CD8-positive, alpha-beta memory T cell (primary cell): ENCODE results near the gene CC2D1A. TPM values are rescaled to one million over a fixed set of nuclear protein-coding genes. Genes with fewer than 3 reads are reported as not detected.

Source experiments
- CTCF ChIA-PET: fragments of 350-600 bp; sonication (Branson Sonifier 250); formaldehyde crosslinking; loops from one replicate; lab custom pipeline; 2021; ENCODE audit warnings: antibody characterized with exemption; lab: Charles Lee
- POLR2A ChIA-PET: fragments of 350-600 bp; sonication (Branson Sonifier 250); formaldehyde crosslinking; loops from one replicate; lab custom pipeline; 2021; ENCODE audit warnings: antibody characterized with exemption; lab: Charles Lee
- DNase-seq, 5 donors: peaks; one replicate each; pipeline versions ENCODE4 v3.0.0 to v3.0.0-alpha.2; 2020 to 2022; ENCODE audit warnings: mixed read lengths in 1 of 5
- H3K27ac ChIP-seq: one replicate; pipeline ENCODE4 v1.7.0; 2013; ENCODE audit warnings: low read depth, mild to moderate bottlenecking, low read length, moderate library complexity
- H3K27me3 ChIP-seq: 2 replicates; pipeline ENCODE4 v1.7.0; 2013; ENCODE audit warnings: low read length, mild to moderate bottlenecking; ENCODE audit not compliant: insufficient read depth, poor library complexity, severe bottlenecking
- H3K36me3 ChIP-seq: 2 replicates; pipeline ENCODE4 v1.7.0; 2013; ENCODE audit warnings: mild to moderate bottlenecking, low read length, moderate library complexity; ENCODE audit not compliant: insufficient read depth
- H3K4me1 ChIP-seq: 2 replicates; pipeline ENCODE4 v1.7.0; 2013; ENCODE audit warnings: mild to moderate bottlenecking, low read length, moderate library complexity; ENCODE audit not compliant: insufficient read depth
- H3K4me3 ChIP-seq: 2 replicates; pipeline ENCODE4 v1.7.0; 2013; ENCODE audit warnings: mild to moderate bottlenecking, low read length
- H3K9me3 ChIP-seq: 2 replicates; pipeline ENCODE4 v1.7.0; 2013; ENCODE audit warnings: mild to moderate bottlenecking, low read length
- H3K27ac Mint-ChIP-seq, 8 donors: one replicate each; pipeline ENCODE4 v1.8.0; 2020 to 2021; ENCODE audit warnings: mixed read lengths in 8 of 8, mild to moderate bottlenecking in 6 of 8, inconsistent platforms in 3 of 8, moderate library complexity in 3 of 8
- H3K27me3 Mint-ChIP-seq, 2 donors: one replicate each; pipeline ENCODE4 v1.8.0; 2020 to 2021; ENCODE audit warnings: mixed read lengths in 2 of 2, mild to moderate bottlenecking in 1 of 2, moderate library complexity in 1 of 2
- H3K36me3 Mint-ChIP-seq, 3 donors: one replicate each; pipeline ENCODE4 v1.8.0; 2020 to 2021; ENCODE audit warnings: mixed read lengths in 3 of 3, inconsistent platforms in 1 of 3, mild to moderate bottlenecking in 1 of 3
- H3K4me1 Mint-ChIP-seq, 3 donors: one replicate each; pipeline ENCODE4 v1.8.0; 2020 to 2021; ENCODE audit warnings: mixed read lengths in 3 of 3, inconsistent platforms in 1 of 3, mild to moderate bottlenecking in 1 of 3
- H3K4me3 Mint-ChIP-seq, 7 donors: one replicate each; pipeline ENCODE4 v1.8.0; 2020 to 2021; ENCODE audit warnings: mixed read lengths in 7 of 7, mild to moderate bottlenecking in 6 of 7, moderate library complexity in 4 of 7, inconsistent platforms in 2 of 7
- H3K9me3 Mint-ChIP-seq, 5 donors: one replicate each; pipeline ENCODE4 v1.8.0; 2020 to 2022; ENCODE audit warnings: mixed read lengths in 5 of 5, mild to moderate bottlenecking in 3 of 5, moderate library complexity in 2 of 5, inconsistent platforms in 1 of 5
- polyA plus RNA-seq: library from polyadenylated mRNA; unstranded; fragments of 300-500 nt; fragmentation: Illumina TruSeq; gene quantifications from one replicate; pipeline ENCODE4 v1.2.3, GENCODE V29; 2021
- total RNA-seq, 2 experiments: library from RNA; stranded (reverse); gene quantifications; one replicate each; pipeline ENCODE4 v1.2.3, GENCODE V29; 2021

CC2D1A gene
- total and polyA plus RNA-seq, 3 experiments from 2014 or later: 15.3 to 31.0 (median 30.8) TPM

DNA sequence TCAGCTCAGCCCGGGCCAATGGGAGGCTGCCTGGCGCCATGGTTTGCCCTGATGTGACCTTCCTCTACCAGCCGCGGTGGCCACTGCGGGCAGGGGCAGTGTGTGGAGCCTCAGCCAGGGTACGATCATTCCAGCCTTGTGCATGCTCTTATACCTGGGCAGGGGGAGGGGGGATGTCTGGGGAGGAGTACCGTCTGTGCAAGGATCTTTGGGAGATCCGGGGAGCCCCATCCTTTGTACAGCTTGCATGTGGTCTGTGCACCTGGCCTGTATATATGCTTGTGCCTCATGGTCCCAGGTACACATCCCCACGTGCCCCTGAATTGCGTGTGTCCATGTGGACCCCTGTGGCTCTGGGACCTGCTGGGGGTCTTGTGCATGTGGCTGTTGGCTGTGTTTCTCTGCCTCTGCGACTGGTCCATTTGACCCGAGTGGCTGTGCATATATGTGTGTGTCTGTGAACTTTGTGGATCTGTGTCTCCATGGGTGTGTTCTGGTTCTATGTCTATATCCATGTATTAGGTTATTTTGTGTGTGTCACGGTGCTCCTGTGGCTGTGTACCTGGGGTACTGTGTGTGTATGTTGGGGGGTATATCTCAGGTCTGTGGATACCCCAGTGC is 41.8 kb upstream of the CC2D1A start:
- H3K9me3 ChIP-seq: no peaks in the 10 kb centered on the region
- H3K4me3 ChIP-seq: peak overlapping the region; percentile 19
- no peaks in the 10 kb centered on the region for H3K36me3 ChIP-seq
- Mint-ChIP-seq H3K27ac (peak overlapping the region in 7 of 8 donors; percentile 78 to 99 (median 83)), H3K27me3 (peaks cover 32 to 38% of the 10 kb centered on the region in 2 donors), H3K4me3 (peak overlapping the region; percentile 75 to 89 (median 86)), H3K36me3 (peaks cover 0 to 3% (median 2%) of the 10 kb centered on the region in 3 donors), H3K4me1 (peaks cover 33 to 51% (median 48%) of the 10 kb centered on the region in 3 donors), H3K9me3 (no peaks in the 10 kb centered on the region)
- peaks cover 33% of the 10 kb centered on the region for H3K4me1 ChIP-seq
- H3K27me3 ChIP-seq: peaks cover 21% of the 10 kb centered on the region
- H3K27ac ChIP-seq: no peak overlapping the region
- no peak for DNase-seq
- POLR2A ChIA-PET: interaction anchor here (0.6 to 2.7 kb wide), 3 partner anchors 28 to 81 kb away, joined by 3 to 10 read pairs (median 8); no protein-coding TSS in a partner anchor
- CTCF ChIA-PET: interaction anchor here (1.1 to 10.5 kb wide), 9 partner anchors 15 to 251 kb away, joined by 3 to 219 read pairs (median 29); partner anchors contain the start of genes C19orf53 and ZSWIM4

DNA sequence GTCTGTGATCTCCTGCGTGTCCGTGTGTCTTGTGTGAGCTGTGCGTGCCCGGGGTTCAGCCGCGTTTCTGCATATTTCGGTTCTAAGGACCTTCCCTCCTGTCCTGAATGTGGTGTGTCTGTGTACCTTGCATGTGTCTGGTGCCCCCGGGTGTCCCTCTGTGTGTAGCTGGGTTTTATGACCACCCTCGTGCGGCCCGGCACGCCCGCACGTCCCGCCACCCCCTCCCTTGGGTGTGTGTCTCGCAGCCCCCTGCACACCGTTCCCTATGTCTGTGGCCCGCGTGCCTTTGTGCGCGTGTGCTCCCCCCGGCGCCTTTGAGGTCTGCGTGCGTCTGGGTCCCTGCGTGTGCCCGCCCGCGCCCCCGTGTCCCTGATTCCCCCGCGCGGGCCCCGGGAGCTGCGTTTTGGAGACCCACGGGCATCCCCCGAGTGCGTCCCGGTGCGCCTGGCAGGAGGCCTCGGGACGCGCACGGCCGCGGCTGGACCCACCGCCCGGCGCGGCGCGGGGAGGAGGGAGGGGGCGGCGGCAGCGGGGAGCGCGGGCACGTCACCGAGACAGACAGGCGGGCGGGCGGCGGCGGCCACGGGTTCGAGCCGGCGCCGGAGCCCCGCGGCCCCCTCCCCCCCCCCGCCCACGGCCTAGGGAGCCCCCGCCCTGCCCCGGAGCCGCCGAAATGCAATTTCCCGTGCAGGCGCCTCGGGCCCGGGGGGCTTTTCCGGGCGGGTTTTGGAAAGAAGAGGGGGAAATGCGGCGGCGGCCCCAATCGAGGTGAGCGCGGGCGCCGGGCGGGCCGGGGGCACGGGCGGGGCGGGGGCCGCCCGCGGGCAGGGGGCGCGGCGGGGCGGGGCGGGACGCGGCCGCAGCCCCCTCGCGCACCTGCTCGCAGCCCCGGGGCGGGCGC is 41.1 kb upstream of the CC2D1A start:
- Histone ChIP-seq H3K4me3 (peak overlapping the region; percentile 19), H3K27me3 (peaks cover 21% of the 10 kb centered on the region), H3K27ac (no peak overlapping the region), H3K36me3 (no peaks in the 10 kb centered on the region), H3K9me3 (no peaks in the 10 kb centered on the region), H3K4me1 (peaks cover 33% of the 10 kb centered on the region)
- CTCF ChIA-PET: interaction anchor here (4.5 to 10.5 kb wide), 3 partner anchors 15 to 78 kb away, joined by 41 to 219 read pairs (median 73); partner anchors contain the start of gene ZSWIM4
- peaks cover 31 to 46% (median 44%) of the 10 kb centered on the region in 3 donors for H3K4me1 Mint-ChIP-seq
- peak overlapping the region; percentile 75 to 89 (median 86) for H3K4me3 Mint-ChIP-seq
- H3K36me3 Mint-ChIP-seq: peaks cover 0 to 3% (median 2%) of the 10 kb centered on the region in 3 donors
- DNase-seq: no peak
- POLR2A ChIA-PET: interaction anchor here (0.6 to 1.0 kb wide), 3 partner anchors 77 to 171 kb away, joined by 3 to 8 read pairs (median 4); no protein-coding TSS in a partner anchor
- H3K27me3 Mint-ChIP-seq: peaks cover 36 to 40% of the 10 kb centered on the region in 2 donors
- H3K9me3 Mint-ChIP-seq: no peaks in the 10 kb centered on the region
- H3K27ac Mint-ChIP-seq: peak overlapping the region in 7 of 8 donors; percentile 78 to 99 (median 83)

DNA sequence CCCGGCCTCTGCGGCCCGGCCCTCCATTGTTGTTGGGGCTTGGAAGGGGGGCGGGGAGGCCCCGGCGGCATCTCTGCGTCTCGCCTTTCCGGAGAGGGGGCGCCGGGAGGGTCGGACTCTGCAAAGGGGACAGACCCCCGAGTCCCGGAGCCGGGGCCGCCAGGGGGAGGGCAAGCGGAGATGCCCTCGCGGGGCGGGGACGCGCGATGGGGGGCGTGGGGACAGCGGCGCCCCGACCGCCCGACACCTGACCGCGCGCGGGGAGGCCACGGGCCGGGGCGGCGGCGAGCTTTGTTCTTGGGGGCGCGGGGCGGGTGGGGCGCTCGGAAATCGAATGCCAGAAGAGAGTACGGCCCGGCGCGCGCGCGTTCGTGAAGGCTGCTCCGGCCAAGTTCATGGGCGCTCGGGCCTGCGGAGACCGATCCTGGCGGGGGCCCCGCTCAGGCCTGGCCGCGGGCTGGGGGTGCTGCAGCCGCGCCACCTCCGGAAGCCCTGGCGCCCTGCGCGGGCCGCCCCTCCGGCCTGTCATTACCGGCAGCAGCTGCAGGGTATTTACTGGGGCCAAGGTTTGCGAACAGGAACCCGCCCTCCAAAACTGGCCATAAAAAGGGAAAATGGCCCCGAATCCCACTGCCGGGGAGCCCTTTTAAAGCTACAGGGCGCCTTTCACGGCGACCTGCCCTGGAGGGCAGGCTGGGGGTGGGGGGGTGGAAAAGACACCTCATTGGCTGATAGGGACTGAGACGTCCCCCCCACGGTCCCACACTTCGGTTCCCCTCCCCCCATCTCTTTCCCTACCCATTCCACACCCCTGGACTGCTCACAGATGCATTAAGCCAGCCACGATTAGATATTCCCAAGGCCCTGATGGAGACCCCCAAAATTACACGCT is 40.2 kb upstream of the CC2D1A start:
- CTCF ChIA-PET: interaction anchor here (10.5 kb wide), 1 partner anchor 79 kb away, joined by 219 read pairs; no protein-coding TSS in a partner anchor
- peak in 1 of 5 donors; percentile 24 for DNase-seq
- Mint-ChIP-seq H3K36me3 (peaks cover 0 to 3% (median 2%) of the 10 kb centered on the region in 3 donors), H3K4me3 (peak overlapping the region; percentile 67 to 87 (median 80)), H3K27me3 (peaks cover 36 to 41% of the 10 kb centered on the region in 2 donors), H3K27ac (peak overlapping the region in 5 of 8 donors; percentile 1 to 72 (median 60)), H3K4me1 (peaks cover 31 to 43% (median 42%) of the 10 kb centered on the region in 3 donors), H3K9me3 (no peaks in the 10 kb centered on the region)
- H3K4me1 ChIP-seq: peaks cover 33% of the 10 kb centered on the region
- H3K4me3 ChIP-seq: peak overlapping the region; percentile 23
- no peaks in the 10 kb centered on the region for H3K36me3 ChIP-seq
- POLR2A ChIA-PET: interaction anchor here (0.6 kb wide), 2 partner anchors 170 to 1418 kb away, joined by 4 to 5 read pairs; no protein-coding TSS in a partner anchor
- peaks cover 21% of the 10 kb centered on the region for H3K27me3 ChIP-seq
- no peak overlapping the region for H3K27ac ChIP-seq
- H3K9me3 ChIP-seq: no peaks in the 10 kb centered on the region

DNA sequence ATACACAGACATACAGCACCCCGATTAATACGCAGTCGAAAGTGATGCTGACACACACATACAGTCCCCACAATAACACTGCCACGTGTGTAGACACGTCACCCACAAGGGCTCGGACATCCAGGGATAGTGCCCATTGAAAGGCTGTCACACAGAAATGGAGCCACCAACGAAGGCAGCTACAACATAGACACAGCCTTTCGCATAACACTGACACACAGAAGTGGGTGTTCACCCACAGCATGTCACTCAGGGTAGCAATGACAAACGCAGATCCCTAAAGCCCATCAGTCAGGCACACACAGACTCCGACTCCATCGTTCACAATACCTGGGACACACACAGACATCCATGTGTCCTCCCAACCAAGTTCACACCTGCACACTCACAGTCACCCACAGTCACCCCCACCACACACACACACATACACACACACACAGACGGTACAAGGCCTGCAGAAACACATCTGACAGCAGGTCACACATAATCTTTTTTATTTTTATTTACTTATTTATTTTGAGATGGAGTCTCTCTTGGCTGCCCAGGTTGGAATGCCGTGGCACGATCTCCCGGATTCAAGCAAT is 39.4 kb upstream of the CC2D1A start:
- H3K4me3 Mint-ChIP-seq: peak overlapping the region; percentile 67 to 87 (median 80)
- H3K36me3 ChIP-seq: no peaks in the 10 kb centered on the region
- no peak overlapping the region for H3K27ac ChIP-seq
- peaks cover 0 to 3% (median 2%) of the 10 kb centered on the region in 3 donors for H3K36me3 Mint-ChIP-seq
- peaks cover 41 to 44% of the 10 kb centered on the region in 2 donors for H3K27me3 Mint-ChIP-seq
- ChIA-PET POLR2A (no interaction called here), CTCF (interaction anchor here (10.5 kb wide), 1 partner anchor 80 kb away, joined by 219 read pairs; no protein-coding TSS in a partner anchor)
- peaks cover 21% of the 10 kb centered on the region for H3K27me3 ChIP-seq
- H3K9me3 ChIP-seq: no peaks in the 10 kb centered on the region
- H3K9me3 Mint-ChIP-seq: no peaks in the 10 kb centered on the region
- DNase-seq: no peak
- H3K4me1 ChIP-seq: peaks cover 27% of the 10 kb centered on the region
- peaks cover 27 to 35% (median 35%) of the 10 kb centered on the region in 3 donors for H3K4me1 Mint-ChIP-seq
- peak overlapping the region in 6 of 8 donors; percentile 1 to 76 (median 64) for H3K27ac Mint-ChIP-seq
- H3K4me3 ChIP-seq: peak overlapping the region; percentile 23

DNA sequence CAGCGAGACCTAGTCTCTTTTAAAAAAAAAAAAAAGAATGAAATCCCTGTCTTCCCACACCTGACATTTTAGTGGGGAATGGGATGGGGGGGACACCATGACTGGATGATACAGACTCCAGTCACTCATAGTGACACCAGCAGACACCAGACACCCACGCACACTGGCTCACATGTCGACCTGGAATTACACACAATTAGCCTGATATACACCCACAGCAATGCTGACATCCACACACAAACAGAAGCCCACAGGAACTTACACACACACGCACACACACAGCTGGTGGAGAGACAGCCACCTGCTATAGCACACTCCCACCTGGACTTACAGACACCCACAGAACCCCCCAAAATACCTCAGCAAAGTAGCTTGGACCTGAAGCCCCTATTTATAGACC is 37.3 kb upstream of the CC2D1A start:
- H3K9me3 Mint-ChIP-seq: no peaks in the 10 kb centered on the region
- no peak for DNase-seq
- Histone ChIP-seq H3K4me3 (no peak overlapping the region), H3K27ac (no peak overlapping the region), H3K27me3 (peaks cover 20% of the 10 kb centered on the region), H3K4me1 (peaks cover 17% of the 10 kb centered on the region), H3K36me3 (no peaks in the 10 kb centered on the region), H3K9me3 (no peaks in the 10 kb centered on the region)
- H3K4me3 Mint-ChIP-seq: peak overlapping the region in 2 of 7 donors; percentile 12 to 75
- CTCF ChIA-PET: interaction anchor here (0.6 to 0.8 kb wide), 2 partner anchors 12 to 182 kb away, joined by 3 read pairs; no protein-coding TSS in a partner anchor
- H3K27ac Mint-ChIP-seq: no peak overlapping the region
- POLR2A ChIA-PET: no interaction called here
- peaks cover 38 to 39% of the 10 kb centered on the region in 2 donors for H3K27me3 Mint-ChIP-seq
- H3K36me3 Mint-ChIP-seq: peaks cover 0 to 3% (median 0%) of the 10 kb centered on the region in 3 donors
- H3K4me1 Mint-ChIP-seq: peaks cover 16 to 30% (median 19%) of the 10 kb centered on the region in 3 donors

DNA sequence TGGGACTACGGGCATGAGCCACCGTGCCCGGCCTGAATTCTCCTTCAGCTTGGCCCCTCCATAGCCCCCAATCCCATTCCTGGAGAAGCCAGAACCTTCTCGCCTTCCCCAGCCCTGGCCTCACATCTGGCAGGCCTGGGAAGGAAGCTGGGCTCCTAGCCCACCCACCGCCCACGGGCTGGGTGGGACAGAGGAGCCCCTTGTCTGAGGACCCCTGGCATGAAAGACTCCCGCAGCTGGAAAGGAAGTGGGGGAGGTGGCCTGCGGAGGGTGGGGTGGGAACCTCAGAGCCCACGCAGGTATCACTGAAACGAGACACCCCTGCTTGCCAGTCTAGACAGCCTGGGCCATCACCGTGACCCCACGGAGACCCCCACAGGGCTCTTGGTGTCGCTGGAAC is 36.7 kb upstream of the CC2D1A start:
- CTCF ChIA-PET: interaction anchor here (1.5 kb wide), 1 partner anchor 10 kb away, joined by 4 read pairs; no protein-coding TSS in a partner anchor
- no peak overlapping the region for H3K27ac ChIP-seq
- H3K27me3 ChIP-seq: peaks cover 14% of the 10 kb centered on the region
- H3K4me3 ChIP-seq: no peak overlapping the region
- peaks cover 13% of the 10 kb centered on the region for H3K4me1 ChIP-seq
- Mint-ChIP-seq H3K36me3 (peaks cover 0 to 3% (median 0%) of the 10 kb centered on the region in 3 donors), H3K9me3 (no peaks in the 10 kb centered on the region), H3K4me1 (peaks cover 11 to 25% (median 13%) of the 10 kb centered on the region in 3 donors), H3K27me3 (peaks cover 35% of the 10 kb centered on the region in 2 donors), H3K27ac (no peak overlapping the region), H3K4me3 (peak overlapping the region in 1 of 7 donors; percentile 29)
- H3K9me3 ChIP-seq: no peaks in the 10 kb centered on the region
- no peaks in the 10 kb centered on the region for H3K36me3 ChIP-seq
- no peak for DNase-seq
- POLR2A ChIA-PET: no interaction called here
